PFSK-1 (cell line): ENCODE measurements around the gene RBMS3.

Source experiments
- FOXP2 ChIP-seq: optimal IDR thresholded peaks from 2 replicates; pipeline ENCODE3; 2011; ENCODE audit warnings: borderline replicate concordance, control low read depth, inconsistent platforms; ENCODE audit not compliant: insufficient read depth; ENCODE audit errors: extremely low read length, extremely low read depth
- POLR2AphosphoS5 ChIP-seq: IDR thresholded peaks from 2 replicates; pipeline ENCODE4 v1.6.1; 2012; ENCODE audit warnings: low read depth, mild to moderate bottlenecking, control low read depth, low read length, moderate library complexity
- REST ChIP-seq, 2 experiments: IDR thresholded peaks; 2 replicates each; pipeline versions ENCODE4 v1.6.1 to v1.8.0; 2011 to 2012; ENCODE audit warnings: low read depth in 2 of 2, low read length in 2 of 2, control low read depth in 1 of 2, inconsistent platforms in 1 of 2, mild to moderate bottlenecking in 1 of 2, moderate library complexity in 1 of 2; ENCODE audit not compliant: insufficient read depth in 1 of 2
- SIN3A ChIP-seq: IDR thresholded peaks from 2 replicates; pipeline ENCODE4 v1.6.1; 2012; ENCODE audit warnings: mild to moderate bottlenecking, low read length, moderate library complexity, borderline replicate concordance; ENCODE audit not compliant: insufficient read depth
- TAF1 ChIP-seq: IDR thresholded peaks from 2 replicates; pipeline ENCODE4 v1.6.1; 2012; ENCODE audit warnings: low read length, control low read depth, borderline replicate concordance; ENCODE audit not compliant: insufficient read depth

The RBMS3 gene

DNA sequence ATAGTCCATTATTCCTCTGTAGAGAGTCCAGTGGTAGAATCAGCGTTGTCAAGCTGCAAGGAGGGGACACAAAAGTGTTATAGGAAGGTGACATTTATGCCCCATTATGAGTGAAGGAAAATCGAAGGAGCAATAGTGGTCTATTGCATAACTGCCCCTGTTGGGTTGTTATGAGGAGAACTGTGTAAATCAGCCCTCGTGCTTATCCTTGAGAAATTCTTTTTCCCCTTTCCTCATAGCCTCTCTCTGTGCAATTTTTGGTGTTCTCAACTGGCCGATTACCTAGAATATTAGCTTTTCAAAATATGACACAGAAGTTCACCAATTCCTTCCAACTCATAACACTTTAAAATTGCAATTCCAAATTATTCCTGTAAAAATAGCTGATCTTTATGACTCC lies 286.6 kb downstream of the RBMS3 start:
- TF ChIP-seq POLR2AphosphoS5, result no peak
- TF ChIP-seq SIN3A, result no peak
- no peak for TF ChIP-seq REST (IDR thresholded peaks at IDR 0.05; ENCODE audit: insufficient read depth in 1 of 2, low read depth in 2 of 2, low read length in 2 of 2)
- TF ChIP-seq FOXP2, result no peak
- no peak for TF ChIP-seq TAF1

GRCh38 chr3:29568355-29568754 lies 287.5 kb downstream of the RBMS3 start:
- TF ChIP-seq REST (IDR thresholded peaks at IDR 0.05; ENCODE audit: insufficient read depth in 1 of 2, low read depth in 2 of 2, low read length in 2 of 2), result no peak
- no peak for TF ChIP-seq SIN3A
- TF ChIP-seq FOXP2, result no peak
- TF ChIP-seq TAF1, result no peak
- no peak for TF ChIP-seq POLR2AphosphoS5

DNA sequence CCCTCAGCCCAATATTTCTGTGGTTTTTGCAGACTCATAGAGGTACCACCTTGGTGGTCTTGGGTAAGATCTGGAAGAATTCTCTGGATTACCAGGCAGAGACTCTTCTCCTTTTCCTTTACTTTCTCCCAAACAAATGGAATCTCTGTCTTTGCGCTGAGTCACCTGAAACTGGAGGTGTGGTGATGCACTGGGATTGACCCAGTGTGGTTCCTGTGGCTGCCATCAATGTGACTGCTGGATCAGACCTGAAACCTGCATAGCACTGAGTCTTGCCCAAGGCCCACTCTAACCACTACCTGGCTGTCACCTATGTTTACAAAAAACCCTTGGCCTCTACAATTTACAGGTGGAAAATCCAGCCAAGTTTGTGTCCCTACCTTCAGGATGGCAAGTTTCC lies 295.3 kb downstream of the RBMS3 start:
- TF ChIP-seq SIN3A (no peak), FOXP2 (no peak), POLR2AphosphoS5 (no peak), REST (IDR thresholded peaks at IDR 0.05; ENCODE audit: insufficient read depth in 1 of 2, low read depth in 2 of 2, low read length in 2 of 2) (no peak), TAF1 (no peak)

GRCh38 chr3:29576675-29577074 lies 295.8 kb downstream of the RBMS3 start:
- TF ChIP-seq POLR2AphosphoS5 (no peak), TAF1 (no peak), REST (IDR thresholded peaks at IDR 0.05; ENCODE audit: insufficient read depth in 1 of 2, low read depth in 2 of 2, low read length in 2 of 2) (no peak), SIN3A (no peak), FOXP2 (no peak)

DNA sequence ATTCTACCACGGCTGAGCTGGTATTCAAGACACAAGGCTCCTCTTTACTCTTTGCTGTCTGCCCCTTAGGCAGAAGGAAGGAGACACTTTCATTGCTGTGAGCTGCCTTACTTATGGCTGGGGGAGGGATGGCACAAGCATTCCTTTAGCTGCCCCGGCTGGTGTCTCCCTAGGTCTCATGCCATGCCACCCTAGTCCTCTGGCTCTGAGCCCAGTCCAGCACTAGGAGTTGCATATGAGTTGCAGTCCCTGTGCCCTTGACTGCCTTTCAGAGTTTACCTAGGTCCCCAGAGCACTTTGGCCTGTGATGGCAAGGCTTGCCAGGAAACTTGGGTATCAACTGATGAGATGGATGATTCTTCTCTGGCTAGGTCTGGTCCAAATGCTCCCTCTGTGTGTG lies 296.4 kb downstream of the RBMS3 start:
- TF ChIP-seq REST (IDR thresholded peaks at IDR 0.05; ENCODE audit: insufficient read depth in 1 of 2, low read depth in 2 of 2, low read length in 2 of 2), result no peak
- TF ChIP-seq SIN3A, result no peak
- TF ChIP-seq TAF1, result no peak
- TF ChIP-seq POLR2AphosphoS5, result no peak
